Measurements from ENCODE around the gene BCKDHB.

DNA sequence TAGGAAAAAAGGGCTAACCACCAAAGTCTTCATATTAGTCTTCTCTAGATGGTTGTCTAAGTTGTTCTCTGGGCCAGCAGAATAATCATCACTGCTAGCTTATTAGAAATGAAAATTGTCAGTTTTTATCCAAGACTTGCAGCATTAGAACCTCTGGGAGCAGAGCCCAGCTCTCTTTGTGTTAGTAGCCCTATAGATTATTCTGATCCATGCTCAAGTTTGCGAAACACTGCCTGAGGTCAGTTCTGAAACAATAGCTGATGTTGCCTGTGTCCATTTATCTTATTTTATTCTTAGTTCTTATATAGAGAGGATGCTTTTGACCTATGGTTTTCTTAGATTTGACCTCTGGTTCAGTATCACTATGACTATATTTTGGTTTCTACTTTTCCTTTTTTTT, 66.9 kb downstream of the BCKDHB start:
- TF ChIP-seq CTCF (conservative IDR thresholded peaks at IDR 0.05) (no peak), ZFX (IDR thresholded peaks at IDR 0.05) (no peak)
